Hematopoietic multipotent progenitor cell (in vitro differentiated cells): ENCODE data around the gene BNIP5. TPM values are rescaled to one million over a fixed set of nuclear protein-coding genes. Genes with fewer than 3 reads are reported as not detected.

Source experiments
- DNase-seq, 3 donors: peaks; one replicate each; pipeline ENCODE4 v3.0.0-alpha.2; 2011 to 2015; ENCODE audit warnings: low read depth in 2 of 3, low spot score in 2 of 3
- total RNA-seq: library from RNA; depleted of rRNA; stranded (reverse); fragments of >200 nt; gene quantifications from one replicate; pipeline ENCODE4 v1.2.3, GENCODE V29; 2012

The BNIP5 gene
- total RNA-seq, 1 donor: not detected

DNA sequence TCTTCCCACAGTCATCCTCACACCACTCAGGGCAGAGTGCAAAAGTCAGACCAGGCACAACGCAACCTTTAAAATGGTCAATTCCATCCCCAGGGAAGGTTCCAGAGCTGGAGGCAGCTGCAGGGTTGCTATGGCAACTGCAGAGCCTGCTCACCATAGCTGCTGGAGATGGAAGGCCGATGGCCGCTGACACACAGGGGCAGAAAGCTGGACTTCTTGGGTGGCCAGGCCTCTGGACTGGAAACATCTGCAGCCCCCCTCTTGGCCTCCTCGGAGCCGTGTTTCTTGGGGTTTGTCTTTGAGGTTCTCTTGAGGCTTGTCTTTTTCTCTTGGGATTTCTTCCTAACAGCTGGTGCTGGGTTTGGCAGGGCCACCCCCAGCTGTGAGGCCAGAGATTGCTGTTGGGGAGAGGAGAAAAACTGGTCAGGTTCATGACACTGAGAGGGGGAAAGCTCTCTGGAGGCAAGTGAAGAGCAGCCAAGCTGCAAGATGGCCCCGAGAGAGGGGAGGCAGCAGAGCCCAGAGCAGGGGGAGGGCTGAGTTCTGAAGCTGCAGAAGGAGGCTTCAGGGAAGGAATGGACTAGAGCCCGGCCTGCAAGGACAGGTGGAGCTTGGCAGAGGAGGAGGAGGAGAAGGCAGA is 10.2 kb downstream of the BNIP5 start:
- DNase-seq: no peak

DNA sequence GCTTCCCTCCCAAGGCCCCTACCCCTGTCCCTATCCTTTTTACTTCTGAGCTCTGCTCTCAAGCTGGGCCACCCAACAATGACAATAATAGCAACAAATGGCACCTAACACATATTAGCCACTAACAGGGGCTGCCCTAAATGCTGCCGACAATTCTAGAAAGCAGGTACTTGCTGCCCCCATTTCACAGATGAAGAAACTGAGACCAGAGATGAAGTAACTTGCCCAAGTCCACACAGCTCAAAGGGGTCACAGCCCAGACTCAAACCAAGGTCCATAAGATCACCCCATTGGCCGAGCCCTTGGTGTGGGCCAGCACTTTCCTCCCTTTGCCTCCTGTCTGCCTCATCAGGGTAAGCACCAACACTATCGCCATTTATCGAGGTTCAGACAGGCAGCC is 12.0 kb downstream of the BNIP5 start:
- DNase-seq: no peak

DNA sequence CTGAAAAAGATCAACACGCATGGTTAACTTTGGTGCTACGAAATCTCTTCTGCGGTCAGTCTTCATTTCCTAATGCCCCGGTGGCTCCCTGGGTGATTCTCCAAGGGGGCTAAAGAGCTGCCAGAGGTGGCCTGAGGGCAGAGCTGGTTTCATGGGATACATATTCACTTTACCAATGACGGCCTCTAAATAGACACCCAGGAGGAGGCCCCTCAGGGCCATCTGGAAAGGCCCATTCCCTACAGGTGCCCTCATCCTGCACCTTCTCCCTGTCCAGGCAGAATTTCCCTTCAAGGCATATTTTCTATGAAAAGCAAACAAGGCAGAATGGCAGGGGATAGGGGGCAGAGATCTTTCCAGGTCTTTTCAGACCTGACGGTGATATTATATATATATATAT is 12.5 kb downstream of the BNIP5 start:
- DNase-seq: no peak

DNA sequence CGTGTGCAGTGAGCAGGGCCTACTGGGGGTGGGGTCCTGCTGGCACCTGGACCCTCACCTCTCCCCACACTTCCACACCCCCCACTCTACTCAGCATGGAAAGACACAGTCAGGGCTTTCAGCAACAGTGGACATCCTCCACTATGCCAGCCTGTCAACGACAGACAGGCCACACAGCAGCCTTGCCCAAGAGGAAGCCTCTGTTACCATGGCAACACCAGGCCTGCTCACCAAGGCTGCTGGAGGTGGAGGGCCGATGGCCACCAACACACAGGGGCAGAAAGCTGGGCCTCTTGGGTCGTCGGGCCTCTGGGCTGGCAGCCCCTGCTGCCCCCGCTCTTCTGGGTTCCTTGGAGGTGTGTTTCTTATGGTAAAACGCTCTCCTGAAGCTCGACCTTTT is 13.6 kb downstream of the BNIP5 start:
- no peak for DNase-seq

DNA sequence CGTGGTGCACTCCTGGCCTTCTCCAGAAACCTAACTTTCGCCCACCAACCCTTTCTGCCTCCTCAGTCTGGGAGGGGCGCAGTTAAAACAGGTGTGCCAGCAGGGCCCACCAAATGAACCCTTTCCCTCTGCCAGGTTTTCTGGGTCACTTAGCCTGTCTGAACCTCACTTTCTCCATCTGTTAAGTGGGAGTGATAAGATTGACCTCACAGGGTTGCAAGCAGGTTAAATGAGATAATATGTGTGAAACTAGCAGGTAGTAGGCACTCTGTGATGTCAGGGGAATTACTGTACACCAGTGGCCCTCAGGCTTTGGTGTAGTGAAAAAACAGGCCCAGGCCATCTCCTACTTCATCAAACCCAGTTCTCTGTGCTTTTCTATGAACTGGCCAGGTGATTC is 14.1 kb downstream of the BNIP5 start:
- no peak for DNase-seq

DNA sequence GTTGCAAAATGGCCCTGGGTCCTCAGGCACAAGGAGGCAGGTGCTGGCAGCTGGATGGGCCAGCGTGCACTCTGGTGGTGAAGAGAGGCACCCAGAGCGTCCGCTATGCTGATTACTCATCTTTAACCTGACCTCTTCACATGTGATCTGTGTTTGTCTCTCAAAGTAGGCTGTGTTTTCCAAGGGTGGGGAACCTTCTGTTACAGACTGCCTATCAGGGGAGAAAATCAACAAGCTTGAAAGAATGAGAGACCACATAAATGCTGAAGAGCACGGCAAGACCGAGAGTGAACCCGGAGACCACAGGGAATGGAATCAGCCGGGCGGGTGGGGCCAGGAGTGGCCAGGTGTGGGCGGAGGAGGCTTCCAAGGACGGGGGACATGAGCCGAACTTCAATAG is 16.2 kb downstream of the BNIP5 start:
- no peak for DNase-seq

DNA sequence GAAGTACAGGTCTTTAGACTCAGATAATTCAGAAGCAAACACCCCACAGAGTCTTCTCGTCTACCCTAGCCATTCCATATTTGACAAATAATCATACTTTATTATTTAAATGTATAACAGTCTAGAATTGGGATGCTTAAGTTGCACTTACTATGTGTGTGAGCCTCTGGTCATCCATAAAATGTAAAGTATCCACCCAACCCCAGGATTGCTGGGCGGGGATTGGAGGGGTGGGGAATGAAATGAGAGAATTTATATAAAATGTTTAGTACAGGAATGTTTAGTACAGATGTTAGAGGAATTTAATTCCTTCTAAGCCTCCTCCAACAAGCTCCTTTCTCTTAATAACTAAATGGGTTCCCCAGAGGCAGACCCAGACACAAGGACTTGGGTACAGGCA is 16.9 kb downstream of the BNIP5 start:
- DNase-seq: no peak

DNA sequence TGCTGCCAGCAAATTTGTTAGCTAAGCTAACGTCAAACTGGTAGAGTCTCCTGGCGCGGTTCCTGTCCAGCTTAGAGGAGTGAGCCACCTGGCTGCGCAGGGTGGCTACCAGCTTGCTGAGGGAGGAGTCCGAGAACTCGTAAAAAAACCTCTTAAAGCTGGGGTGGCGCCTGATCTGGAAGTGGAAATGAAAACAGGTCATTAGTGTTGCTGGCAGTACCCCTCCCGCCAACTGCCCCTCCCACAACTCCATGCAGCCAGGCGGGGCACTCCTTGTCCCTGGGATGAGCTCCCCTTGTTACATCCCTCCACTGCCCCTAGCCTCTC is 17.3 kb downstream of the BNIP5 start:
- DNase-seq: no peak

DNA sequence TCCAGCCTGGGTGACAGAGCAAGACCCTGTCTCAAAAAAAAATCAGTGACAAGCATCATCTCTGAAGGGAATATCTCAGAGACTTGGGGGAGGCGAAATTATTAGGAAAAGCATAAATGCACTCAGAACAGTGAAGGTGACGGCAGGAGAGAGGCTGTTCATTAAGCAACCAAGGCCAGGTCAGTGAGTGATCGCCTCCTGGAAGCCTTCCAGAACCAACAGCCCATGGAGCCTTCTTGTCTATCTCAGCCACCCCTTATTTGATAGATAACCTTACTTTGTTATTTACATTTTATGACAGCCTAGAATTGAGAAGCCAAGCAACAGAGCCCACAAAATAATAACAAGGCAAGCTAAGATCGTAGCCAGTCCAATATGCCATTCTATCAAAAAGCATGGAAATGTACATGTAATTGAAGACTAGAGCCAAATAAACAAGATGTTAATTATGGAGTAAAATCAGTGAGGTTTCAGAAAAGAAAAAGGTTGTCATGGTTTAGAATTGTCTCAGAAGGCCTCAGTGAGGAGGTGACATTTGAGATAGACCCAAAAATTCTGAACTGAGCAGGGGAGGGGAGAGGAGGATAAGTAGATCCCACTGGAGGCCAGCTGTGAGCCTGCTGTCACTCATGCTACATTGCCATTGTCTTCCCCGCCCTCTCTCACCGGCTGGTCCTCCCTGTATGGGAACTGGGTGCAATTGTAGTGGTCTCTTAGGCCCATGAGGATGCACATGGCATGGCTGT is 17.8 kb downstream of the BNIP5 start:
- DNase-seq: no peak

DNA sequence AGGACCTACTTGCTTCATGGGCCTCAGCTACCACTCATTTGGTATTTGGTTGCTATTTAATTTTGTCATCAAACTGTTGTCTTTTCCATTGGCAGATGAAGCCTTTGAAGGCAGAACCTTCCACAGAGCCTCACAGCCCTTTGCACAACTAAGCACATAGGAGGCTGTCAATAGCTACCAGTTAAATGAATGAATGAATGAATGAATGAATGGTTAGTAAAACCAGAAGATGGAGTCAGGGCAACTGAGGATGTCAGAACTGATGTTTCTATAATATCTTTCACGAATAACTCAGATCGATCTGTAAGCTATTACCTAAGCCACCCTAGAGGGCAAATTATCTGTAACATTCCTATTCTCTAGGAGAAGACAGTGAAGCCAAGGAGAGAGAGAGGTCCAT is 19.1 kb downstream of the BNIP5 start:
- DNase-seq: no peak

DNA sequence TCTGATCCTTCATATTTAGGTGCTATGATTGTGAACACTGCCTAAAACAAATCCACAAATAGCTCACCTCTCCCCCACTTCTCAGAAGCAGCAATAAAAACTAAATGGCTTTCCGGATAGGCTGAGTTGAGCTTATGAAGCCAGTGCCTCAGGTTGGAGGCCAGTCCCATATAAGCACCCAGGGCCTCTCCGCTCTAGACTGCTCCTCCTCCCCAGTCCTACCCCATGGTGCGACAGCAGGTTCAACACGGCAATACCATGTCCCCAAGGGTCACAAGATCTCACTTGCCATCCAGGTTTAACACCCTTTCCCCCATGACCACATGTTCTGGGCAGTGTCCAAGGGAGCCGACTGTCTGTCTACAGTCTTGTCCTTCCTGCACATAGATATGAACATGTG is 20.8 kb downstream of the BNIP5 start:
- no peak for DNase-seq

DNA sequence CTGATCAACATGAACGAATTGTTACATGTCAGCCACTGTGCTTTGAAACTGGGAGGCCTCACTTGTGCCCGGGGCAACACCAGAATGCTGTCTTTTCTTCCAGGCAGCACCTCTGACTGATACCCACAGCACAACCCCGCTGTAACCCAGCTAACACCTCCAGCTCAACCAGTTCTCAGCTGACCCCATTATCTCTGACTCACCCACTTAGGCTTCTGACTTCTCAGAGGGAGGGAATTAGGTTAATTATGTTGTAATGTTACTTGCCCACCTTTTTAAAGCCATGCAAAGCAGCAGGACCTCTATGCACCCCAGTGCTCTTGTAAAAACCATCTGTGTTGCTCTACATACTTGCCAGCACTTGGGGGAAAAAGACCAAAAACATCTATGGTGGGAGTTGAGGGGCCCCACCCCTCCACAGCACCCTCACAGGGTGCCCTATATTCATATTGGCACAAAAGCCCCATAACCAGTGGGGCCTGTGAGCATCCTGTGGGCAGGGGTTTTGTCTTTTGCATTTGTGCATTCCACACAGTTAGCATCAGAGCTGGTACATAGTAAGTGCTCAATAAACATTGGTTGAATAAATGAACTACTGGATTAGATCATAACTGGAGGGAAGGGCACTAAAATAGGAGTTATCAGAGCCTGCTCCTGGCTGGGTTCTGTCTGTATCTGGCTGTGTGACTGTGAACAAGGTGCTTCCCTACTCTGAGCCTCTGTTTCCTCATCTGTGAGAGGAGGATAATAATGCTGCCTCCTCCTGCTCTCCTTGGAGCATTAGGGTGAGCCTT is 22.3 kb downstream of the BNIP5 start:
- DNase-seq: no peak

DNA sequence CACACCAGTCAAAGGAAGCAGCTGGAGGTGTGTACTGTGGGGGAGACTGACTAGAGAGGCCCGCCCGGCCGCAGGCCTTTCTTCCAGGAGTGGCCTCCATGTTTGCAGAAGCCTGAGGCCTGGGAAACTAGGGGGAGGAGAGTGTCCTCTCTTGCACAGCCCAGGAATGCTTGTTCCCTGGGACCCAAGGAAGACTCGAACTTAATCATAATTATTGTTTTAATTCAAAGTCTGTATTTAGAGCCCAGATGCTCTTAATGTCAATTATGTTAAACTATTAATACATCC is 23.1 kb downstream of the BNIP5 start:
- DNase-seq: no peak

DNA sequence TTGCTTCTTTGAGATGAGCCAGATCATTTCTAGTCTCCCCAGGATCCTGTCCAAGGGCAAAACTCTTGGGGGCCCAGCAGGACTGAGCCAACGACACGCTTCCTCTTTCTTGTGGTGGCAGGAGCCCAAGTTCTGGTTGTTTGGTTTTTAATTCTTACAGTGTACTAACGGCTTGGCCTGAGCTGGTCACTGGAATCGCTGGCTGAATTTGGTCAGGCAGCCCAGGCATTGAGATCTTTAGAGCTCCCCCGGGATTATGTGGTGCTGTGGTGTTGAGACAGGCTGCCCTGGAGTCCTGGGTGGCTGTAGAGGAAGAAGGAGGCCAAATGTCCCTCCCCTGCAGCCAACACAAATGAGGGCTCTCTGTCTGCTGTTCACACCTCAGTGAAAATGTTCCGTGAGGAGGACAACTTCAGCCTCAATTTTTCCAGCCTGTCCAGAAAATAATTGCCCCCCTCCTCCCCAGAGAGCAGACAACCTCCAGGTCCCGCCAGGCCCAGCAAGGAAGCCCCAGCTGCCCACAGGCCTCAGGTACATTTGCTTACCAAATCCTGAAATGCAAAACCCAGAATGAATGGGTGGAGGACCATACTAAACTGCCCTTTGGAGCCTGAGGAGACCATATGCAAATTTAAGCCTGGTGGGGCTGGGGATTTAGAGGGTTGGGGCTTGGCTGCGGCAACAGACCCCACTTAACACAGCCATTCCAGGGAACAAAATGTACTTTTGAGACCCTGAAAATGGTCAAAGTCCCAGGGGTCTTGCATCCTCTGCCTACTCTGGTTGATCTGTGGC is 23.6 kb downstream of the BNIP5 start:
- DNase-seq: peak in 2 of 3 donors; percentile 29 to 75

DNA sequence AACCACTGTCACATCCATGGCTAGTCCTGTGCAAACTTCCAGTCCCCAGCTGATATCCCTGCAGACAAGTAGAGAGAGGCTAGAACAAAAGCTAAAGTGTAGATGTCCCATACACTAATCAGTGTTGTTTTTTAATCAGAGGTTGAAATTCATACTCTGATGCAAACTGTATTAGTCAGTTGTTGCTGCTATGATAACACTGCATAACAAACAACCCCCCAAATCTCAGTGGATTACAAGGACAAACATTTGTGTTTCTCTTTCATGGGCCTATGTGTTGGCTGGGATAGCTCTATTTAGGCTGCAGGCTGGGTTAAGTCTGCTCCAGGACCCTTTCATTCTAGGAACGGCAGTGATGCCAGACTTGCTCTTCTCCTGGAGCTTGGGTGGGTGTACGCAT is 26.8 kb downstream of the BNIP5 start:
- DNase-seq: no peak

DNA sequence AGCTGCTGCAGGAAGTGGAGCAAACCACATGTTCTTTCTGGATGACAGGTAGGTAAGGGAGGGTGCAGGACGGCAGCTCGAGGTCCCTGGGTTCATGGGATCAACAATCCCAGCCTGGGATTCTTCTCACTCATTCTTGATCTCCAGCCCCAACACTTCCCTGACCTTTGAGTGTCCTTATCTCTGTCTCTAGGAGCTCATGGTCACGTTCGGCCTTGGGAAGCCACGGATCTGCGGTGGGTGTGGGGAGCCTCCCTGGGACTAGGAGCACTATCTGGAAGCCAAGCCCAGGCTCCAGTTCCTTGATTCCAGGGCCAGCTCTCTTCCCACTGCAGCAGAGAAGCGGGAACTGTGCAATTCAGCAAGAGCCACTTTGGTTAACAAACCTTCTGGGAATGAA is 27.5 kb downstream of the BNIP5 start:
- DNase-seq: no peak

DNA sequence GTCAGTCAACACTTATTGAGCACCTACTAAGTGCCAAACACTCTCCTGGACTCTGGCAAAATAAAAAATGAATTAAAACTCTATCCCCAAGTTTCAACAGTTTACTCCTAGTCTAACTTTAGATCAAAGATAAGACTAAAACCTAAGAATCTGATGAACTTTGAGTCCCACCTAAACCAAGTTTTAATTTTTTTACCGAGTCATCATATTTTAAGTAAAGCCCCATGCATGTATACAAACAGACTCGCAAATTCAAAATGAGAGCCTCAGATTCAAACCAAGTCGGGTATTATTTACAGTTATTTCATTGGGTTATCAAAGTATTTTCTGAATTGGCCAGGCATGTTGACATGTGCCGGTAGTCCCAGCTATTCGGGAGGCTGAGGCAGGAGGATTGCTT is 28.2 kb downstream of the BNIP5 start:
- no peak for DNase-seq

DNA sequence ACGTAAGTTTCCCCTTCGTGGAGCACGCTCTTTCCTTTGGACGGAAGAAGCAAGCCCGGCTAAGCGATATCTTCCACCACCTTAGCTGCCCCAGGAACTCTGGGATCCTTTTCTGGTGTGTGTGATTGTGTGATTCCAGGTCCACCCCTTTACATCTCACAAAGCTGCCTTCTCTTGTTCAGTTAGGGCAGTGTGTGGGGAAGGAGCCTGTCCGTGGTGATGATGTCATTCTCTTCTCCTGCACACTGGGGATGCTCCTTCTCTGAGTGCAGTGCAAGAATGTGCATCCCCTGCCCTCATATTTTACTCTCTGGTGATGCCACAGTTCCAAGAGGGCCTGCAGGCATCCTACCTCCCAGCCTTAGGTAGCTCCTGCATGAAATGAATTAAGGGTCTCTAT is 30.3 kb downstream of the BNIP5 start:
- DNase-seq: no peak

DNA sequence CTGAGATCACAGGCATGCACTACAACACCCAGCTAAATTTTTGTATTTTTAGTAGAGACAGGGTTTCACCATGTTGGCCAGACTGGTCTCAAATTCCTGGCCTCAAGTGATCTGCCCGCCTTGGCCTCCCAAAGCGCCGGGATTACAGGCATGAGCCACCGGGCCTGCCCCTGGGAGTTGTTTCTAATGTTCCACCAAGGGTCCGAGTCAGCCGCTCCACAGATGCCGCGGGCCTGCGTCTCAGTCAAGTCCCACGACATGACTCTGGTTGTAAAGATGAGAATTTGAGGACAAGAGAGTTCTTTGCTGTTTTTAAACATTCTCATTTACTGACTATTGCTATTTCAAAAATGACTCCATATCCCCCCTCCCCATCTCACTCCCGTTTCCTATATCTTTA is 30.8 kb downstream of the BNIP5 start:
- no peak for DNase-seq

DNA sequence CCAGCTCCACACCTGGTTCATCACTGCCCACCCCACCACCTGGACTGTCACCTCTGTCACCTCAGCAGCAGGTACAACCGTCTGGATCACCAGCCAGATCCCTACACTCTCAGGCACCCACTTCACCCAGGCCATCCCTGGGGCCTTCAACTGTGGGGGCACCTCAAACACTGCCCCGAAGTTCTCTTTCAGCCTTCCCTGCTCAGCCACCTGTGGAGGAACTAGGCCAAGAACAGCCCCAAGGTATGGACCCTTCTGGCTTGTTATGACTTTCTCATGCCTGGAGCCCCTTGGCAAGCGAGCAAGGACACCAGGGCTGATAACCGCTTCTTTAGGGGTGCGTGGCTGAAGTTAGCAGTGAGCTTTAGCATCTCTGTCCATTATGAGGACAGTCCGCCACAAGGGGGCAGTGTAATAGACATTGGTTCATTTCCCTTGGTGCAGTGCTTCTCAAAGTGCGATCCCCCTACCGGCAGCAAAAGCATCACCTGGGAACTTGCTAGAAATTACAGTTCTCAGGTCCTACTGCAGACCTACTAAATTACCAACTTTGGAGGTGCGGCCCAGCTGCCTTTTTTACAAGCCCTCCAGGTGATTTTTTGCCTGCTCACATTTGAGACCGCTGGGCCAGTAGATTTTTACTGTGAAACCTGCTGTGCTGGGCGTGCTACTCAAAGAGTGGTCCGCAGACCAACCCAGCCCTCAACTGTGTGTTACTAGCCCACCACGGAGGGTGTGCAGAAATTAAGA is 34.3 kb downstream of the BNIP5 start:
- peak; percentile 85 to 96 (median 91) for DNase-seq

DNA sequence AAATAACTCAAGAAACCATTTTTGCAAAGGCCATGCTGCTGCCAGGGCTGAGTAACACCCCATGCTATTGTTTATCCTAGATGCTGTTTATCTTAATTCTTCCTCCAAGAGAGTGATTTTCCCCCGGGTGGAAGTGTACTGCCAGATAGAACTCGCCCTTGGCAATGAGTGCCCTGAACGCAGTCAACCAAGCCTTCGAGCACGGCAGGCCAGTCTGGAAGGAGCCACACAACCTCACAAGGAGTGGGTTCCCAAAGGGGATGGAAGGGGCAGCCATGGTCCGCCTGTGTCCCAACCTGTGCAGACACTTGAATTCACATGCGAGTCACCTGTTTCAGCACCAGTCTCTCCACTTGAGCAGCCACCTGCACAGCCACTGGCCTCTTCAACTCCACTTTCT is 34.9 kb downstream of the BNIP5 start:
- DNase-seq: no peak
